Dendritic cell treated with granulocyte-macrophage colony-stimulating factor and Interleukin-4, amounts not matched to agents 40 ng/mL and 50 ng/mL, for 4 days (primary cell): ENCODE data around the gene TBC1D14.

ENCODE experiments used
- H3K27ac Mint-ChIP-seq: one replicate; pipeline ENCODE4 v1.8.0; 2022; ENCODE audit warnings: mild to moderate bottlenecking, mixed read lengths
- H3K27me3 Mint-ChIP-seq: one replicate; pipeline ENCODE4 v1.8.0; 2022; ENCODE audit warnings: mild to moderate bottlenecking, mixed read lengths
- H3K36me3 Mint-ChIP-seq: one replicate; pipeline ENCODE4 v1.8.0; 2022; ENCODE audit warnings: low read depth, mixed read lengths
- H3K4me1 Mint-ChIP-seq: one replicate; pipeline ENCODE4 v1.8.0; 2022; ENCODE audit warnings: low read depth, mixed read lengths
- H3K4me3 Mint-ChIP-seq: one replicate; pipeline ENCODE4 v1.8.0; 2022; ENCODE audit warnings: mild to moderate bottlenecking, moderate library complexity, mixed read lengths
- H3K9me3 Mint-ChIP-seq: one replicate; pipeline ENCODE4 v1.8.0; 2022; ENCODE audit warnings: mixed read lengths
- intact Hi-C: fragments of 100-400 bp; cut with micrococcal nuclease; formaldehyde crosslinking; loops from one replicate; pipeline ENCODE4 v1.15.0; 2022

The TBC1D14 gene

GRCh38 chr4:7013175-7013574 lies 103.5 kb downstream of the TBC1D14 start:
- Mint-ChIP-seq H3K36me3 (peaks cover 100% of the 10 kb centered on the region), H3K9me3 (no peaks in the 10 kb centered on the region), H3K27me3 (no peaks in the 10 kb centered on the region), H3K27ac (peak overlapping the region; percentile 37), H3K4me1 (peaks cover 33% of the 10 kb centered on the region), H3K4me3 (no peak overlapping the region)
- intact Hi-C loops, result no loop called here

DNA sequence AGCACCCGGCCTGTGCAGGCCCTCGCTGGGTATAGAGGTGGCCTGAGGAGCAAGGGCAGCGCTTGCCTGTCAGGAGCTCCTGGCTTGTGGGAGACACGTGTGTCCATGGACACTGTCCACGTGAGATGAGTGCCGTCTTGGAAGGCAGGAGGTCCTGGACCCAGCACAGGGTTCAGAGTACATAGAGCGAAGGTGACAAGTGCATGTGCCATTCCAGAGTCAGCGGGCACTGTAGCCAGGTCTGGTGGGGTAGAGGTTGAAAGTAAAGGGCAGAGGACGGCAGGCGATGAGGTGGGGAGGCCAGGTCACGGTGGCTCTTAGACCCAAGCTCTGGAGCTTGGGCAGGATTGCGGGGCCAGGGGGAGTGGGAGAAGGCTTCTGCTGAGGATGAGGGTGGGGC lies 105.2 kb downstream of the TBC1D14 start:
- peaks cover 100% of the 10 kb centered on the region for H3K36me3 Mint-ChIP-seq
- peak overlapping the region; percentile 33 for H3K27ac Mint-ChIP-seq
- H3K4me3 Mint-ChIP-seq, result no peak overlapping the region
- H3K9me3 Mint-ChIP-seq, result no peaks in the 10 kb centered on the region
- intact Hi-C loops, result no loop called here
- no peaks in the 10 kb centered on the region for H3K27me3 Mint-ChIP-seq
- peaks cover 28% of the 10 kb centered on the region for H3K4me1 Mint-ChIP-seq

GRCh38 chr4:7015383-7016035 lies 105.9 kb downstream of the TBC1D14 start:
- Mint-ChIP-seq H3K27ac (peak overlapping the region; percentile 33), H3K9me3 (no peaks in the 10 kb centered on the region), H3K27me3 (no peaks in the 10 kb centered on the region), H3K4me3 (no peak overlapping the region), H3K36me3 (peaks cover 100% of the 10 kb centered on the region), H3K4me1 (peaks cover 28% of the 10 kb centered on the region)
- intact Hi-C loops, result no loop called here

GRCh38 chr4:7016086-7016485 lies 106.5 kb downstream of the TBC1D14 start:
- H3K36me3 Mint-ChIP-seq, result peaks cover 100% of the 10 kb centered on the region
- H3K27ac Mint-ChIP-seq, result no peak overlapping the region
- peaks cover 28% of the 10 kb centered on the region for H3K4me1 Mint-ChIP-seq
- H3K9me3 Mint-ChIP-seq, result no peaks in the 10 kb centered on the region
- H3K4me3 Mint-ChIP-seq, result no peak overlapping the region
- no peaks in the 10 kb centered on the region for H3K27me3 Mint-ChIP-seq
- intact Hi-C loops, result no loop called here

DNA sequence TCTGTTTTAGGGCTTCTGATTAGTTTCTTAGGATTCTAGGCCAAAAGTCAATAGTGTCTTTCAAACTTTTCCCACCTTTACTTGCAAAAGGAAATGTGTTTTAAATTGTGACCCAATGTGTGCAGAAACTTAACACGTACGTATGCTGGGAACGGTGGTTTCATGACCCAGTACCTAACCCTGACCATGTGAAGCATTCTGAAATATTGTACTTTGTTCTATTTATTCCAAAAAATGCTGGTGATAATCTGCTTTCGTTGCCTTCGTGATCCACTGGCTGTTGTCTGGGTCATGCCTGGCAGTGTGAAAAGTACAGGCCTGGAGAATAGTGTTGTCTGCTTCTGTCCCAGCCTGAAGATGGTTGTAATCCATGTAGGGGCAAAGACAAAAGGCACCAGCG lies 106.9 kb downstream of the TBC1D14 start:
- Mint-ChIP-seq H3K4me1 (peaks cover 28% of the 10 kb centered on the region), H3K36me3 (peaks cover 100% of the 10 kb centered on the region), H3K9me3 (no peaks in the 10 kb centered on the region), H3K4me3 (no peak overlapping the region), H3K27me3 (no peaks in the 10 kb centered on the region), H3K27ac (no peak overlapping the region)
- intact Hi-C loops, result no loop called here

DNA sequence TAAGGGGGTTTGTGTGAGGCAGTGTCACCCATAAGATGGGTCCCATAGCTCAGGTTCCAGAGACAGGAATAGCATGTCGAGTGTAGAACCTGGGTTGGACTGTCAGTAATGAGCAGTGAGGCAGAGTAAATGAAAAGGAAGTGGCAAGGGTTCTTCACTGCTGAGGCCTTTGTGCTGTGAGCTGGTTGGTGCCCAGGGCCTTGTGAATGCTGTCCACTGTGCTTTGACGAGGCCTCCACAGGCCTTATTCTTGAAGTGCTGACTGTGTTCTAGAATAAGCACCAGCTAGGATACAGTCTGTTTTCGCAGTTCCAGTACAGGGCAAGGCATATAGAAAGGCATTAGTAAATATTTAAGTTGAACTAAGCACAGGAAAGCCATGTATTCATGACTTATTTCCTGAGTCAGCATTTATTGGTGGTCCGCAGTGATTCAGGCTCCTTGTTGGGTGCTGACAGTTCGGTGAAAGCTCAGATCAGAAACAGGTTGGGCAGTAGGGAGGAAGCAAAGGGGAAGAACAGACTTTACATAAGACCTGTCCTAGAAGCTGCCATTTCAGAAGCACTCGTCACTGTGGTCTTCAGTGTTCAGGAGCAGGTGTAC lies 107.9 kb downstream of the TBC1D14 start:
- no peak overlapping the region for H3K4me3 Mint-ChIP-seq
- peaks cover 100% of the 10 kb centered on the region for H3K36me3 Mint-ChIP-seq
- H3K4me1 Mint-ChIP-seq, result peaks cover 28% of the 10 kb centered on the region
- intact Hi-C loops, result no loop called here
- no peaks in the 10 kb centered on the region for H3K9me3 Mint-ChIP-seq
- no peaks in the 10 kb centered on the region for H3K27me3 Mint-ChIP-seq
- no peak overlapping the region for H3K27ac Mint-ChIP-seq

DNA sequence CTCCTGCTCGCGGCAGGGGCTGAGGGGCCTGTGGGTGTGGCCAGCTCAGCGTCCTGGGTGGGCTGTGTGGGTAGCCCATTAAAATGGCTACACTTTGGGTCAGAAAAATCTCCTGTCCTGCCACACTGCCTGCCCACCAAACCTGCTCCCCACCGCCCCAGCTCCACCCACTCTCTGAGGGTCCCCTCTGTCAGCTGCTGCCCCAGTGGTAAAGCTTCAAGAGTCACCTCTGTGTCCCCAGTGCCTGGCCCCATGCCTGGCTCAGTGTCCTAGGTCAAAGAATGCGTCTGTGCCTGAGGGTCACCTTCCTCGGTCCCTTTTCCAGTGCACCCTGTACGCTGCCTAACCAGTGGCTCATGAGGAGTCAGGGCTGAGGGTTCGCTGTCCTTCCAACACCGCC lies 108.7 kb downstream of the TBC1D14 start:
- H3K9me3 Mint-ChIP-seq, result no peaks in the 10 kb centered on the region
- no peak overlapping the region for H3K4me3 Mint-ChIP-seq
- peaks cover 24% of the 10 kb centered on the region for H3K4me1 Mint-ChIP-seq
- H3K27ac Mint-ChIP-seq, result no peak overlapping the region
- H3K27me3 Mint-ChIP-seq, result no peaks in the 10 kb centered on the region
- peaks cover 99% of the 10 kb centered on the region for H3K36me3 Mint-ChIP-seq
- intact Hi-C loops, result no loop called here

GRCh38 chr4:7019367-7019766 lies 109.7 kb downstream of the TBC1D14 start:
- H3K36me3 Mint-ChIP-seq, result peaks cover 99% of the 10 kb centered on the region
- H3K4me3 Mint-ChIP-seq, result no peak overlapping the region
- H3K27me3 Mint-ChIP-seq, result no peaks in the 10 kb centered on the region
- intact Hi-C loops, result no loop called here
- H3K9me3 Mint-ChIP-seq, result no peaks in the 10 kb centered on the region
- H3K27ac Mint-ChIP-seq, result no peak overlapping the region
- peaks cover 13% of the 10 kb centered on the region for H3K4me1 Mint-ChIP-seq

DNA sequence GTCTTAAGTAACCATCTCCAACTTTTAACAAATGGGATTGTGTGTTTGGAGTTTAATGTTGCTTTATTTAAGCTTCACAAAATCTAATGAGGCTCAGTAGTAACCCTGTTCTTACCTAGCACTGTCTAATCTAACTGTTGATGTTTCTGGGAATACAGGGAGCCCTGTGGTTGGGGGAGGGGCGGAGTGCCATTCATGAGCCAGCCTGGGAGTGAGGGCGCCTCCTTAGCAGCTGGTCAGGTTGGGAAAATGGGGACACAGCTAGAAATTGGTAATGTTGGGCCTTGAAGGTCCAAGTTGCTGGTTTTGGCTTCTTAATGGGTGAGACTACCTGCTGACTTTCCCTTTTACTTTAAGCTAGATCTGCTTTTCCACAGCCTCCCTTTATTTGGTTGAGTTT lies 110.7 kb downstream of the TBC1D14 start:
- no peaks in the 10 kb centered on the region for H3K9me3 Mint-ChIP-seq
- intact Hi-C loops, result no loop called here
- no peaks in the 10 kb centered on the region for H3K27me3 Mint-ChIP-seq
- peaks cover 99% of the 10 kb centered on the region for H3K36me3 Mint-ChIP-seq
- no peak overlapping the region for H3K4me3 Mint-ChIP-seq
- peaks cover 4% of the 10 kb centered on the region for H3K4me1 Mint-ChIP-seq
- no peak overlapping the region for H3K27ac Mint-ChIP-seq

GRCh38 chr4:7020856-7021255 lies 111.2 kb downstream of the TBC1D14 start:
- H3K36me3 Mint-ChIP-seq, result peaks cover 99% of the 10 kb centered on the region

GRCh38 chr4:7021355-7021754 lies 111.7 kb downstream of the TBC1D14 start:
- H3K27me3 Mint-ChIP-seq, result no peaks in the 10 kb centered on the region
- H3K27ac Mint-ChIP-seq, result no peak overlapping the region
- H3K4me3 Mint-ChIP-seq, result no peak overlapping the region
- intact Hi-C loops, result no loop called here
- no peaks in the 10 kb centered on the region for H3K4me1 Mint-ChIP-seq
- H3K36me3 Mint-ChIP-seq, result peaks cover 99% of the 10 kb centered on the region
- H3K9me3 Mint-ChIP-seq, result no peaks in the 10 kb centered on the region

More at GRCh38 chr4:7020856-7021255, 111.2 kb downstream of the TBC1D14 start:
- no peaks in the 10 kb centered on the region for H3K9me3 Mint-ChIP-seq
- H3K4me3 Mint-ChIP-seq, result no peak overlapping the region
- H3K4me1 Mint-ChIP-seq, result no peaks in the 10 kb centered on the region
- no peak overlapping the region for H3K27ac Mint-ChIP-seq
- no peaks in the 10 kb centered on the region for H3K27me3 Mint-ChIP-seq
- intact Hi-C loops, result no loop called here

- Mint-ChIP-seq H3K36me3 (peaks cover 99% of the 10 kb centered on the region), H3K9me3 (no peaks in the 10 kb centered on the region), H3K4me3 (no peak overlapping the region), H3K27me3 (no peaks in the 10 kb centered on the region), H3K27ac (no peak overlapping the region), H3K4me1 (peaks cover 1% of the 10 kb centered on the region)
- intact Hi-C loops, result no loop called here
These were observed 112.5 kb downstream of the TBC1D14 start for GRCh38 chr4:7021930-7022664.

DNA sequence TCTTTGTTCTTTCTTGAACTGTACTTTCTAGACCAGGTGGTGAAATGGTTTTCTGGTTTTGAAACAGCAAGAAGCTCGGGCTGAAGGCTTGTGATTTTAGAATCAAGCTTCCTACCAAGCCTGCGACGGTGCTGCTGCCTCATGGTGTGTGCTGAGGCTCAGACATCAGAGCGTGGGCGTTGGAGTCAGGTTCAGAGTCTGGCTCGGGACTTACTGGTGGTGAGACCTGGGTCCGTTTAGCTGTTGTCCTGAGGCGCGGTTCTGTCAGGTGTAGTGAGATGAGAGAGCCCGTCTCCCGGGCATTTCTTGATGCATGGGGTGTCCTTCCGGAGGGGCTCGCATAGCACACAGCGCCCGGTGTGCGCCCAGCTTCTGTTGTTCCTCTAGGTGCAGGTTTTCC lies 113.9 kb downstream of the TBC1D14 start:
- Mint-ChIP-seq H3K4me3 (no peak overlapping the region), H3K9me3 (no peaks in the 10 kb centered on the region), H3K36me3 (peaks cover 99% of the 10 kb centered on the region), H3K27me3 (no peaks in the 10 kb centered on the region), H3K27ac (no peak overlapping the region), H3K4me1 (peaks cover 13% of the 10 kb centered on the region)
- intact Hi-C loops, result no loop called here

DNA sequence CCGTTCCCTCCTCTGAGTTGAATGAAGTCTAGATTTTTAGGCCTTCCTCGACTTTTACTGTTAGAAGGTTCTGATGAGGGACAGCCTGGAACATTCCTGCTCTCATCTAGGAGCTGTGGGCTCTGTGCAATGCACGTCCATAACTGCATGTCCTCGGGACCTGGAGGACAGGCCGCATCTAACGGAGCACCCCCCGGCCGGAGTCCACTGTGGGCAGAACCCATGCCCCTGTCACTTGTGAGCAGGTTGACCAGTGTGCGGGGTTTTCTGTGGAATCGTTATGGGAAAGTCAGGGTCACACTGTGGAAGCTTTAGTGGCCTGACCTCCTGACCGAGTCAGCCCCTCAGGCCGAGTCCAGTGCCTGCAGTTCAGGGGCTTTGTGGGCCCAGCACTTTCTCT lies 114.3 kb downstream of the TBC1D14 start:
- no peak overlapping the region for H3K27ac Mint-ChIP-seq
- H3K9me3 Mint-ChIP-seq, result no peaks in the 10 kb centered on the region

More for the DNA sequence above, 114.3 kb downstream of the TBC1D14 start:
- intact Hi-C loops, result no loop called here
- H3K4me3 Mint-ChIP-seq, result no peak overlapping the region
- no peaks in the 10 kb centered on the region for H3K27me3 Mint-ChIP-seq
- peaks cover 17% of the 10 kb centered on the region for H3K4me1 Mint-ChIP-seq
- peaks cover 99% of the 10 kb centered on the region for H3K36me3 Mint-ChIP-seq
